Panc1 (cell line): ENCODE results near the gene CCDC197. TPM values are rescaled to one million over a fixed set of nuclear protein-coding genes. Genes with fewer than 3 reads are reported as not detected.

Experiments used
- ATAC-seq: fragments of 200-7000 bp; cut with Tn5 transposase; 2 replicates; pipeline ENCODE4 v1.9.1; 2020; ENCODE audit warnings: mild to moderate bottlenecking, moderate library complexity
- BruUV-seq: library from RNA; stranded (reverse); fragments of 400-500 nt; replicated peaks from 2 replicates; lab custom pipeline; 2021; lab: Mats Ljungman, UMichigan
- CTCF ChIA-PET: fragments of 300-600 bp; sonication (Branson Sonifier 250); formaldehyde crosslinking; loops from one replicate; lab custom pipeline; 2022; ENCODE audit warnings: antibody characterized with exemption; lab: Charles Lee
- POLR2A ChIA-PET: fragments of 300-600 bp; sonication (Branson Sonifier 250); formaldehyde crosslinking; loops from one replicate; lab custom pipeline; 2022; ENCODE audit warnings: antibody characterized with exemption; lab: Charles Lee
- DNase-seq: peaks from one replicate; pipeline ENCODE4 v3.0.0-alpha.2; 2010; ENCODE audit warnings: low read depth, low spot score
- H3K27ac ChIP-seq: 2 replicates; pipeline ENCODE4 v1.5.1; 2011; ENCODE audit warnings: mild to moderate bottlenecking, low read length, inconsistent platforms
- H3K27me3 ChIP-seq: fragments of 200-500 bp; sonication (Bioruptor generic); 2 replicates; pipeline ENCODE4 v1.6.0; 2014; ENCODE audit warnings: low read length, inconsistent platforms; ENCODE audit not compliant: control insufficient read depth, insufficient read depth
- H3K36me3 ChIP-seq: fragments of 200-500 bp; sonication (Bioruptor generic); 2 replicates; pipeline ENCODE4 v1.5.1; 2014; ENCODE audit warnings: inconsistent platforms, mild to moderate bottlenecking, low read length, moderate library complexity; ENCODE audit not compliant: control insufficient read depth, insufficient read depth
- H3K4me1 ChIP-seq: 2 replicates; pipeline ENCODE4 v1.5.1; 2011; ENCODE audit warnings: inconsistent platforms, mild to moderate bottlenecking, low read length, moderate library complexity; ENCODE audit not compliant: control insufficient read depth, insufficient read depth
- H3K4me3 ChIP-seq, 2 experiments: 2 replicates each; pipeline ENCODE4 v1.5.1; 2011 to 2012; ENCODE audit warnings: low read depth in 2 of 2, low read length in 2 of 2, mild to moderate bottlenecking in 2 of 2, inconsistent platforms in 1 of 2, moderate library complexity in 1 of 2
- H3K9me3 ChIP-seq: fragments of 200-500 bp; sonication (Bioruptor generic); 2 replicates; pipeline ENCODE4 v1.5.1; 2014; ENCODE audit warnings: low read depth, mild to moderate bottlenecking, inconsistent platforms, low read length, moderate library complexity; ENCODE audit not compliant: control insufficient read depth, insufficient read depth
- POLR2AphosphoS5 ChIP-seq: IDR thresholded peaks from 2 replicates; pipeline ENCODE4 v1.6.1; 2012; ENCODE audit warnings: mild to moderate bottlenecking, low read depth, low read length, moderate library complexity
- SIN3A ChIP-seq: IDR thresholded peaks from 2 replicates; pipeline ENCODE4 v1.6.1; 2012; ENCODE audit warnings: low read depth, mild to moderate bottlenecking, low read length, moderate library complexity, borderline replicate concordance; ENCODE audit not compliant: insufficient read depth
- TCF7L2 ChIP-seq: IDR thresholded peaks from 2 replicates; pipeline ENCODE4 v1.6.1; 2011; ENCODE audit warnings: mild to moderate bottlenecking, low read depth, low read length, inconsistent platforms
- in situ Hi-C: cut with HindIII; loops from 2 replicates; pipeline ENCODE4 v1.10.0; 2016; ENCODE audit warnings: low sequenced_read_pairs, low pct_unique_long_range_greater_than_20kb
- intact Hi-C: fragments of 100-400 bp; cut with micrococcal nuclease; formaldehyde crosslinking; loops from one replicate; pipeline ENCODE4 v1.10.0; 2022; ENCODE audit not compliant: unreplicated experiment
- total RNA-seq: library from RNA; stranded (reverse); gene quantifications from one replicate; pipeline ENCODE4 v1.2.1, GENCODE V29; 2021; ENCODE audit not compliant: unreplicated experiment
- TF ChIP-seq, protein P1 (sequence below): fragments of 450-650 bp; IDR thresholded peaks from 2 replicates; pipeline ENCODE4 v1.5.1; 2017; ENCODE audit warnings: mild to moderate bottlenecking
- TF ChIP-seq, protein P2 (sequence below), 2 experiments: IDR thresholded peaks; 2 replicates each; pipeline ENCODE4 v1.6.1; 2011 to 2012; ENCODE audit warnings: low read depth in 2 of 2, control low read depth in 1 of 2, low read length in 1 of 2, mild to moderate bottlenecking in 1 of 2, moderate library complexity in 1 of 2; ENCODE audit not compliant: insufficient read depth in 1 of 2

The CCDC197 gene
- total RNA-seq, 1 experiment from 2014 or later = not detected

DNA sequence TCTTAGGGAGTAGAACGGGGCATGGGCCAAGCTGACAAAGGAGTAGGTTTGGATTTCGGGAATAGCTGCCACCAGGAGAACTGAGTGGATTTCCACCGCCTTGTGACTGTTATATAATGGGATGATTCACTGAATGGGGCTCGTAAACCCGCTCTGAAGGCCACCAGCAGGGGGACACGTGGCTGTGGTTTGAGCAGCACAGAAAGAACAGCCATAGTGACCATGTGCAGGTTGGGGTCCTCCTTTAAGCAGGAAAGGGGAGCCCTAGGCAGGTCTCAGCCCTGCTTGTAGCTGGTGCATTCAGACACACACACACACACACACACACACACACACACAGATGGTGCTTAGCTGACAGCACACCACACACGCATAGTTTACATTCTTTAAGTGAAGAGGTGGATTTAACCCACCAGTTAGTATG lies 12.1 kb upstream of the CCDC197 start:
- ChIA-PET POLR2A (no interaction called here), CTCF (interaction anchor here (0.6 kb wide), 1 partner anchor 20 kb away, joined by 3 read pairs; no protein-coding TSS in a partner anchor)
- Histone ChIP-seq H3K4me1 (peaks cover 7% of the 10 kb centered on the region), H3K27me3 (no peaks in the 10 kb centered on the region), H3K4me3 (no peak overlapping the region), H3K36me3 (no peaks in the 10 kb centered on the region), H3K27ac (no peak overlapping the region), H3K9me3 (no peaks in the 10 kb centered on the region)
- DNase-seq (no peak), ATAC-seq (peak; percentile 84)
- BruUV-seq = no TSS peak
- intact Hi-C loops = no loop called here
- in situ Hi-C loops = no loop called here
- TF ChIP-seq TCF7L2 = no peak
- TF ChIP-seq, protein P1, sequence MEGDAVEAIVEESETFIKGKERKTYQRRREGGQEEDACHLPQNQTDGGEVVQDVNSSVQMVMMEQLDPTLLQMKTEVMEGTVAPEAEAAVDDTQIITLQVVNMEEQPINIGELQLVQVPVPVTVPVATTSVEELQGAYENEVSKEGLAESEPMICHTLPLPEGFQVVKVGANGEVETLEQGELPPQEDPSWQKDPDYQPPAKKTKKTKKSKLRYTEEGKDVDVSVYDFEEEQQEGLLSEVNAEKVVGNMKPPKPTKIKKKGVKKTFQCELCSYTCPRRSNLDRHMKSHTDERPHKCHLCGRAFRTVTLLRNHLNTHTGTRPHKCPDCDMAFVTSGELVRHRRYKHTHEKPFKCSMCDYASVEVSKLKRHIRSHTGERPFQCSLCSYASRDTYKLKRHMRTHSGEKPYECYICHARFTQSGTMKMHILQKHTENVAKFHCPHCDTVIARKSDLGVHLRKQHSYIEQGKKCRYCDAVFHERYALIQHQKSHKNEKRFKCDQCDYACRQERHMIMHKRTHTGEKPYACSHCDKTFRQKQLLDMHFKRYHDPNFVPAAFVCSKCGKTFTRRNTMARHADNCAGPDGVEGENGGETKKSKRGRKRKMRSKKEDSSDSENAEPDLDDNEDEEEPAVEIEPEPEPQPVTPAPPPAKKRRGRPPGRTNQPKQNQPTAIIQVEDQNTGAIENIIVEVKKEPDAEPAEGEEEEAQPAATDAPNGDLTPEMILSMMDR = no peak; the same call in 1 of the 2 replicates
- TF ChIP-seq POLR2AphosphoS5 = no peak
- TF ChIP-seq SIN3A = no peak
- TF ChIP-seq, protein P2, sequence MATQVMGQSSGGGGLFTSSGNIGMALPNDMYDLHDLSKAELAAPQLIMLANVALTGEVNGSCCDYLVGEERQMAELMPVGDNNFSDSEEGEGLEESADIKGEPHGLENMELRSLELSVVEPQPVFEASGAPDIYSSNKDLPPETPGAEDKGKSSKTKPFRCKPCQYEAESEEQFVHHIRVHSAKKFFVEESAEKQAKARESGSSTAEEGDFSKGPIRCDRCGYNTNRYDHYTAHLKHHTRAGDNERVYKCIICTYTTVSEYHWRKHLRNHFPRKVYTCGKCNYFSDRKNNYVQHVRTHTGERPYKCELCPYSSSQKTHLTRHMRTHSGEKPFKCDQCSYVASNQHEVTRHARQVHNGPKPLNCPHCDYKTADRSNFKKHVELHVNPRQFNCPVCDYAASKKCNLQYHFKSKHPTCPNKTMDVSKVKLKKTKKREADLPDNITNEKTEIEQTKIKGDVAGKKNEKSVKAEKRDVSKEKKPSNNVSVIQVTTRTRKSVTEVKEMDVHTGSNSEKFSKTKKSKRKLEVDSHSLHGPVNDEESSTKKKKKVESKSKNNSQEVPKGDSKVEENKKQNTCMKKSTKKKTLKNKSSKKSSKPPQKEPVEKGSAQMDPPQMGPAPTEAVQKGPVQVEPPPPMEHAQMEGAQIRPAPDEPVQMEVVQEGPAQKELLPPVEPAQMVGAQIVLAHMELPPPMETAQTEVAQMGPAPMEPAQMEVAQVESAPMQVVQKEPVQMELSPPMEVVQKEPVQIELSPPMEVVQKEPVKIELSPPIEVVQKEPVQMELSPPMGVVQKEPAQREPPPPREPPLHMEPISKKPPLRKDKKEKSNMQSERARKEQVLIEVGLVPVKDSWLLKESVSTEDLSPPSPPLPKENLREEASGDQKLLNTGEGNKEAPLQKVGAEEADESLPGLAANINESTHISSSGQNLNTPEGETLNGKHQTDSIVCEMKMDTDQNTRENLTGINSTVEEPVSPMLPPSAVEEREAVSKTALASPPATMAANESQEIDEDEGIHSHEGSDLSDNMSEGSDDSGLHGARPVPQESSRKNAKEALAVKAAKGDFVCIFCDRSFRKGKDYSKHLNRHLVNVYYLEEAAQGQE (IDR thresholded peaks at IDR 0.05; ENCODE audit: insufficient read depth in 1 of 2, low read depth in 2 of 2, low read length in 1 of 2) = no peak

DNA sequence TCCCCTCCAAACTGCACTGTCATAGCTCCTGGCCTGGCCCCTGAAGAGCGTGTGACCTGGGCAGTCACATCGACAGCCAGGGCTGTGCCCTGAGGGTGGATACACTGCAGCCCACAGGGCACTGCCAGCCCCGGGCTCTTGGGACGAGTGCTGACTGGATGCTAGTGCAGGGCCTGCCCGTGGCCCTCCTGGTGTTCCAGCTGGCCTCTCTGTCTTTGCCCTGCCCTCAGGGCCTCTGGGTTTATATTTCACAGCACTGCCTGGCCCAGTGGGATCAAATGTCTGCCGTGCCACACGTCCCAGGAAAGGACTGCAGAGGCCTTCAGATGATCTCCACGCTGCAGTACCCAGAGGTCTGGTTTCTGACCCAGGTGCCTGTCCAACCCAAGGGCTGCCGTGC lies 10.1 kb upstream of the CCDC197 start:
- no peaks in the 10 kb centered on the region for H3K27me3 ChIP-seq
- H3K27ac ChIP-seq = no peak overlapping the region
- in situ Hi-C loops = no loop called here
- BruUV-seq = no TSS peak
- no peak for DNase-seq
- H3K4me1 ChIP-seq = peaks cover 7% of the 10 kb centered on the region
- H3K4me3 ChIP-seq = no peak overlapping the region
- ATAC-seq = no peak
- ChIA-PET POLR2A (no interaction called here), CTCF (no interaction called here)
- H3K9me3 ChIP-seq = no peaks in the 10 kb centered on the region
- TF ChIP-seq, protein P2 (IDR thresholded peaks at IDR 0.05; ENCODE audit: insufficient read depth in 1 of 2, low read depth in 2 of 2, low read length in 1 of 2) = no peak
- no peak for TF ChIP-seq SIN3A
- TF ChIP-seq POLR2AphosphoS5 = no peak
- no peaks in the 10 kb centered on the region for H3K36me3 ChIP-seq
- intact Hi-C loops = no loop called here
